Thyroid gland (tissue), 4 donors: ENCODE data around the gene WDR7.

Source experiments
- CTCF ChIP-seq, 6 experiments: fragments of 200-600 bp in 3 of 6; fragments of 450-650 bp in 3 of 6; sonication (generic) in 3 of 6; IDR thresholded peaks; one replicate each; pipeline ENCODE4 v1.5.1; 2016 to 2019; ENCODE audit warnings: antibody characterized with exemption in 6 of 6, mild to moderate bottlenecking in 2 of 6, inconsistent platforms in 1 of 6, moderate library complexity in 1 of 6
- POLR2A ChIP-seq, 2 donors: fragments of 450-650 bp; IDR thresholded peaks; one replicate each; pipeline ENCODE4 v1.6.1; 2017; ENCODE audit warnings: antibody characterized with exemption in 2 of 2, mild to moderate bottlenecking in 2 of 2, moderate library complexity in 1 of 2

DNA sequence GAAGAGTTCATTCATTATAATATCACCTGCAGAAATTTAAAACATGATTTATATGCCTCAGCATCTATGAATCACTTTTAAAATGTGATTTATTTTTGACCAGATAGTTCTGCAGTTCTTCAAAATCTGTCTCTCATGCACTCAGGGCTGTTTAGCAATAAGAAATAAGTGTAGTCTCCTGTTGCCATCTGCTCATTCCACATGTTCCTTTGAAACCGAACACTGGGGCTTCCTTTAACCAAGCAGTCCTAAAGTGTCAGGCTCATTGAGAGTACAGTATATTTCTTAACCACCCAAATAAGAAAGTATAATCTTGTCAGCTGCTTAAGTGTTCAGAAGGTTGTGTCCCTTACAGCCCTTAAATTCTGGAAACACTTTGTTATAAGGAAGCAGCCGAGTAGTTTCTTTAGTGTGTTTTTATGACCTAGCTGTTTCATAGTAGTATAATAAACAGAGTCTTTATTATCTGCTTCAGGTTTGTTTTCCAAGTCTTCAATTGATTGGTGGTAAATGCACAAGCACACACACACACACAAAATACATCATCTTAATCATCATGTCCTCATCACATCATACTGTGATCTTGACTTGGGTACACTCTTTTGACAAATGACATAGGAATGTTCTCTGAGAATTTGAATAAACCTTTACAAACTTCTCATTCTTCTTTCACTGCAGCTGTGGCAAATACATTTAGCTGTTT is 10.4 kb downstream of the WDR7 start:
- TF ChIP-seq CTCF (IDR thresholded peaks at IDR 0.05) (no peak), POLR2A (IDR thresholded peaks at IDR 0.05) (no peak)
